Colonic mucosa (tissue), 4 donors: Measurements from ENCODE around the gene CPEB1. TPM values are rescaled to one million over a fixed set of nuclear protein-coding genes. Genes with fewer than 3 reads are reported as not detected.

Source experiments
- DNase-seq: peaks from one replicate; pipeline ENCODE4 v3.0.0-alpha.2; 2020
- H3K27ac ChIP-seq: fragments of 200-600 bp; one replicate; pipeline ENCODE4 v1.8.0; 2021
- H3K27me3 ChIP-seq: fragments of 200-600 bp; one replicate; pipeline ENCODE4 v1.8.0; 2021
- H3K36me3 ChIP-seq: fragments of 200-600 bp; one replicate; pipeline ENCODE4 v1.8.0; 2021
- H3K4me1 ChIP-seq: fragments of 200-600 bp; one replicate; pipeline ENCODE4 v1.8.0; 2021; ENCODE audit warnings: mild to moderate bottlenecking
- H3K4me3 ChIP-seq: fragments of 200-600 bp; one replicate; pipeline ENCODE4 v1.8.0; 2021
- H3K9ac ChIP-seq, 2 donors: one replicate each; pipeline ENCODE4 v1.7.0; 2013; ENCODE audit warnings: control low read depth in 2 of 2, low read depth in 2 of 2, low read length in 2 of 2
- H3K9me3 ChIP-seq: fragments of 200-600 bp; one replicate; pipeline ENCODE4 v1.8.0; 2021
- CTCF ChIP-seq: fragments of 200-600 bp; IDR thresholded peaks from one replicate; pipeline ENCODE4 v1.8.0; 2022; ENCODE audit warnings: antibody characterized with exemption, mild to moderate bottlenecking
- intact Hi-C: fragments of 100-400 bp; cut with DNase I; formaldehyde crosslinking; loops from one replicate; pipeline ENCODE4 v1.14.1; 2022
- total RNA-seq, 2 donors: library from RNA; stranded (reverse); fragmentation: NEBNext Ultra II Directional in 1 of 2; extraction: Animal tissue kit (Norgen Biotek cat#: 25700) in 1 of 2; gene quantifications; one replicate each; pipeline ENCODE4 v1.2.1, GENCODE V29; 2021
- donor health status: healthy.
- donor health status: DM: no; HTN: no; CAD: no.
- donor health status: DM: no; HTN: no; CAD: no.

Gene CPEB1
- total RNA-seq, 2 donors from 2014 or later, result 0.40 to 1.4 TPM

GRCh38 chr15:82643992-82644391, 3.2 kb downstream of the CPEB1 start:
- peaks cover 30% of the 10 kb centered on the region for H3K27me3 ChIP-seq
- no peaks in the 10 kb centered on the region for H3K4me1 ChIP-seq
- no peak overlapping the region for H3K4me3 ChIP-seq
- DNase-seq, result no peak
- H3K9ac ChIP-seq, result no peak overlapping the region
- no peak for TF ChIP-seq CTCF
- no peaks in the 10 kb centered on the region for H3K36me3 ChIP-seq
- no peak overlapping the region for H3K27ac ChIP-seq
- H3K9me3 ChIP-seq, result no peaks in the 10 kb centered on the region
- intact Hi-C loops, result no loop called here

DNA sequence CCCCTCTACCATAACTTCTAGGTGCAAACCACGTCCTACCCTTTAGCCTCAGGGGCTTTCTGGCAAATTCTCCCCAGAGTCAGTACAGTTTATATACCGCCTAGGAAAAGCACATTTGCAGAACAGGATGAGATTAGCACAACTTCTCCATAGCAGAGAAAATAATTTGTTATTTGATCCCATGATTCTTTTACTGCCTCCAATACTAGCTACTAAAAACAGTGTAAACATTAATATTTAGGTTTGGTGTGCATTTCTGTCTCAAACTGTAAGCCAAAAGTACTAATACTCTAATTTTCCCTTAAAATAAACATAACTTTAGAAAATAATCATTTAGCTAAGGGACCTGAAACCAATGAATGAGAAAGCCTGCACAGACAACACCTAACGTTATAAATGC, 4.5 kb downstream of the CPEB1 start:
- intact Hi-C loops, result no loop called here
- no peak for DNase-seq
- TF ChIP-seq CTCF, result no peak
- Histone ChIP-seq H3K27ac (no peak overlapping the region), H3K9ac (no peak overlapping the region), H3K4me3 (no peak overlapping the region), H3K9me3 (no peaks in the 10 kb centered on the region), H3K36me3 (no peaks in the 10 kb centered on the region), H3K27me3 (peaks cover 20% of the 10 kb centered on the region), H3K4me1 (no peaks in the 10 kb centered on the region)

- Histone ChIP-seq H3K9me3 (no peaks in the 10 kb centered on the region), H3K4me3 (no peak overlapping the region), H3K27me3 (peaks cover 6% of the 10 kb centered on the region), H3K4me1 (no peaks in the 10 kb centered on the region), H3K9ac (no peak overlapping the region), H3K36me3 (no peaks in the 10 kb centered on the region), H3K27ac (no peak overlapping the region)
- no peak for DNase-seq
- TF ChIP-seq CTCF, result no peak
- intact Hi-C loops, result no loop called here
Measured at GRCh38 chr15:82641129-82641798, 5.9 kb downstream of the CPEB1 start.

DNA sequence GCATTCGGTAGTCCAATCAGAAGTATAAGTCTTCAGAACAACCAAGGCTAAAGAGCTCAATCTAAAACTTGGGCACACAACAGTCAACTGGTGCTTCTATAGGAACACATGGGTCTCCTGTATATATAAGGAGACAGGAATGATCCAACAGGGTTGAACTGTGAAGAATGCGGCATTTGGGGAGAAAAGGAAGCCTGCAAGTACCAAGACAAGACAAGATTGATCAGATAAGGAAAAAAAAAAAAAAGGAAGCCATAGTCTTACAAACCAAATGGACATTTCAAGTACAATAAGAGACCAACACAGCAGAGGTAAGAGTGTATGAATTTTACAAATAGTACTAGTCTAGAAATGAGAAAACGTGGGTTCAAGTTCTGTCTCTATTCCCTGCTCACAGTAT, 6.5 kb downstream of the CPEB1 start:
- no peak for DNase-seq
- H3K9me3 ChIP-seq, result no peaks in the 10 kb centered on the region
- no peaks in the 10 kb centered on the region for H3K36me3 ChIP-seq
- H3K4me3 ChIP-seq, result no peak overlapping the region
- no peaks in the 10 kb centered on the region for H3K4me1 ChIP-seq
- no peak overlapping the region for H3K27ac ChIP-seq
- TF ChIP-seq CTCF, result no peak
- no peak overlapping the region for H3K9ac ChIP-seq
- peaks cover 3% of the 10 kb centered on the region for H3K27me3 ChIP-seq
- intact Hi-C loops, result no loop called here

DNA sequence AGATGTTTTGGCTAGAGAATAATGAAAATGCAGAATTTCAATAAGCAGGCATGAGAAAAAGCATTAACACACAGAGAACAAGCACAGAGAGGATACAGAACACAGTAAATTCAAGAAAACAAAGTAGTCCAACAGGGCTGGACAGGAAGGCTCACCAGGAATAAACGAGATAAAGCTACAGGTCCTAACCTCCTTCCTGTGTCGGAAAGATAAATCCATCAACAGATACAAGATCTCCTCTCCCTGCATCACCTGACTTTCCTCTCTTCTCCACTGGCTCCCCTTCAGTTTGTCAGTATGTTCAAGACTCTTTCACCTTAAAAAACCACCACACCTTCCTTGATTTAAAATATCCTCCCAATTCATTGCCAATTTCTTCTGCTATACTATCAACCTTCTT, 11.4 kb downstream of the CPEB1 start:
- Histone ChIP-seq H3K9ac (no peak overlapping the region), H3K27me3 (no peaks in the 10 kb centered on the region), H3K36me3 (no peaks in the 10 kb centered on the region), H3K27ac (no peak overlapping the region), H3K9me3 (no peaks in the 10 kb centered on the region), H3K4me1 (no peaks in the 10 kb centered on the region), H3K4me3 (no peak overlapping the region)
- TF ChIP-seq CTCF, result no peak
- DNase-seq, result no peak
- intact Hi-C loops, result no loop called here
